ENCODE data around the gene PPP2R2C.
A peak's percentile ranks its signal among the peaks of the same experiment; 100 is the strongest.

PPP2R2C gene

GRCh38 chr4:6422105-6422504 lies 50.3 kb downstream of the PPP2R2C start:
- DNase-seq: no peak

GRCh38 chr4:6421397-6421796 lies 51.0 kb downstream of the PPP2R2C start:
- no peak for DNase-seq

- DNase-seq: no peak
These were observed 51.4 kb downstream of the PPP2R2C start for GRCh38 chr4:6420972-6421371.

GRCh38 chr4:6420036-6420435 lies 52.4 kb downstream of the PPP2R2C start:
- DNase-seq: no peak

- DNase-seq: no peak
These were observed 52.9 kb downstream of the PPP2R2C start for GRCh38 chr4:6419452-6420028.

GRCh38 chr4:6418193-6418755 lies 54.1 kb downstream of the PPP2R2C start:
- DNase-seq: no peak

GRCh38 chr4:6417516-6418050 lies 54.8 kb downstream of the PPP2R2C start:
- DNase-seq: no peak

- DNase-seq: peak; percentile 81
These were observed 55.7 kb downstream of the PPP2R2C start for GRCh38 chr4:6416518-6417286.

- DNase-seq: no peak
These were observed 57.2 kb downstream of the PPP2R2C start for GRCh38 chr4:6415031-6415705.

- DNase-seq: no peak
These were observed 57.8 kb downstream of the PPP2R2C start for GRCh38 chr4:6414578-6414977.

- no peak for DNase-seq
These were observed 61.8 kb downstream of the PPP2R2C start for GRCh38 chr4:6410664-6411063.

GRCh38 chr4:6410068-6410467 lies 62.3 kb downstream of the PPP2R2C start:
- no peak for DNase-seq

- no peak for DNase-seq
These were observed 63.0 kb downstream of the PPP2R2C start for GRCh38 chr4:6409381-6409780.

- no peak for DNase-seq
These were observed 64.2 kb downstream of the PPP2R2C start for GRCh38 chr4:6408263-6408662.

- DNase-seq: no peak
These were observed 67.1 kb downstream of the PPP2R2C start for GRCh38 chr4:6405397-6405706.

- DNase-seq: no peak
These were observed 67.6 kb downstream of the PPP2R2C start for GRCh38 chr4:6404611-6405396.

- DNase-seq: no peak
These were observed 69.1 kb downstream of the PPP2R2C start for GRCh38 chr4:6403400-6403685.

- DNase-seq: no peak
These were observed 69.6 kb downstream of the PPP2R2C start for GRCh38 chr4:6402566-6403399.

GRCh38 chr4:6401797-6402196 lies 70.6 kb downstream of the PPP2R2C start:
- no peak for DNase-seq

- no peak for DNase-seq
These were observed 75.6 kb downstream of the PPP2R2C start for GRCh38 chr4:6396696-6397236.

- no peak for DNase-seq
These were observed 76.8 kb downstream of the PPP2R2C start for GRCh38 chr4:6395466-6396228.
